ENCODE results near the gene RDX. TPM values are rescaled to one million over a fixed set of nuclear protein-coding genes. Genes with fewer than 3 reads are reported as not detected.

Gene RDX
- total RNA-seq, 4 donors from 2014 or later: 8.3 to 113 (median 13.7) TPM

- Histone ChIP-seq H3K4me1 (no peaks in the 10 kb centered on the region), H3K36me3 (no peaks in the 10 kb centered on the region), H3K27me3 (no peaks in the 10 kb centered on the region), H3K27ac (no peak overlapping the region), H3K4me3 (no peak overlapping the region), H3K9me3 (no peaks in the 10 kb centered on the region)
- TF ChIP-seq POLR2A (IDR thresholded peaks at IDR 0.05) (no peak), CTCF (IDR thresholded peaks at IDR 0.05) (peak in 2 of 6 experiments; percentile 6 to 8)
- DNase-seq: no peak
Observed at GRCh38 chr11:110249066-110249465, 47.3 kb downstream of the RDX start.

DNA sequence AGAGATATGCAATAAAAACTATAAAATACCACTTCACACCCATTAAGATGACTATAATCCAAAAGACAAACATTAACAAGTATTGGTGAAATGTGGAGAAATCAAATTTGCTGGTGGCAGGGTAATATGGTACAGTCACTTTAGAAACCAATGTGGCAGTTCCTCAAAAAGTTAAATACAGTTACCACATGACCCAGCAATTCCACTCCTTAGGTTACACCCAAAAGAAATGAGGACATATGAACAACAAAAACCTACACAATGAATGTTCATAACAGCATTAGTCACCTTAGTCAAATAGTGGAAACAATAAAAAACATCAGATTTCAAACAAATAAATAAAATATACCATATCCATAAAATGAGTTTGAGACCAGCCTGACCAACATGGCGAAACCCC, 52.6 kb downstream of the RDX start:
- Histone ChIP-seq H3K4me1 (no peaks in the 10 kb centered on the region), H3K27ac (no peak overlapping the region), H3K4me3 (no peak overlapping the region), H3K9me3 (no peaks in the 10 kb centered on the region), H3K27me3 (no peaks in the 10 kb centered on the region), H3K36me3 (no peaks in the 10 kb centered on the region)
- DNase-seq: no peak
- TF ChIP-seq CTCF (IDR thresholded peaks at IDR 0.05): no peak
- no peak for TF ChIP-seq POLR2A (IDR thresholded peaks at IDR 0.05)

DNA sequence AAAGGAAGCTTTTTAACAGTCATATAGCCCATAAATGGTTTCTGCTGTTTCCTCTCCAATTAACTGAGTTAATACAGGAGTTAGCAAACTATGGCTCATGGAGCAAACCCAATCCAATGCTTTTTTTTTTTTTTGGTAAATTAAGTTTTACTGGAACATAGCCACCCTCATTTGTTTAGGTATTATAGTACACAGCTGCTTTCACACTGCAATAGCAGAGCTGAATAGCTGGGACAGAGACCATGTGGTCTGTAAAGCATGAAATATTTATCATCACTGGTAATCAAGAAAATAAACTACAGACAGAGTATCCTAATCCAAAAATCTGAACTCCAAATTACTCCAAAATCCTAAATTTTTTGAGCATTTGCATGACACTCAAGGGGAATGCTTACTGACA, 53.7 kb downstream of the RDX start:
- DNase-seq: no peak
- no peaks in the 10 kb centered on the region for H3K36me3 ChIP-seq
- no peaks in the 10 kb centered on the region for H3K4me1 ChIP-seq
- no peak overlapping the region for H3K27ac ChIP-seq
- H3K27me3 ChIP-seq: no peaks in the 10 kb centered on the region
- H3K4me3 ChIP-seq: no peak overlapping the region
- H3K9me3 ChIP-seq: no peaks in the 10 kb centered on the region
- TF ChIP-seq CTCF (IDR thresholded peaks at IDR 0.05) (no peak), POLR2A (IDR thresholded peaks at IDR 0.05) (no peak)

GRCh38 chr11:110242188-110242587, 54.2 kb downstream of the RDX start:
- no peaks in the 10 kb centered on the region for H3K9me3 ChIP-seq
- no peaks in the 10 kb centered on the region for H3K36me3 ChIP-seq
- H3K27ac ChIP-seq: no peak overlapping the region
- no peak for DNase-seq
- H3K4me1 ChIP-seq: no peaks in the 10 kb centered on the region
- no peak overlapping the region for H3K4me3 ChIP-seq
- TF ChIP-seq CTCF (IDR thresholded peaks at IDR 0.05): no peak
- TF ChIP-seq POLR2A (IDR thresholded peaks at IDR 0.05): no peak
- H3K27me3 ChIP-seq: no peaks in the 10 kb centered on the region

GRCh38 chr11:110235966-110236365, 60.4 kb downstream of the RDX start:
- H3K27me3 ChIP-seq: no peaks in the 10 kb centered on the region
- H3K9me3 ChIP-seq: no peaks in the 10 kb centered on the region
- no peak overlapping the region for H3K27ac ChIP-seq
- H3K4me3 ChIP-seq: no peak overlapping the region
- H3K36me3 ChIP-seq: peaks cover 0 to 21% (median 0%) of the 10 kb centered on the region in 3 donors
- H3K4me1 ChIP-seq: no peaks in the 10 kb centered on the region
- TF ChIP-seq POLR2A (IDR thresholded peaks at IDR 0.05) (no peak), CTCF (IDR thresholded peaks at IDR 0.05) (no peak)
- DNase-seq: no peak

DNA sequence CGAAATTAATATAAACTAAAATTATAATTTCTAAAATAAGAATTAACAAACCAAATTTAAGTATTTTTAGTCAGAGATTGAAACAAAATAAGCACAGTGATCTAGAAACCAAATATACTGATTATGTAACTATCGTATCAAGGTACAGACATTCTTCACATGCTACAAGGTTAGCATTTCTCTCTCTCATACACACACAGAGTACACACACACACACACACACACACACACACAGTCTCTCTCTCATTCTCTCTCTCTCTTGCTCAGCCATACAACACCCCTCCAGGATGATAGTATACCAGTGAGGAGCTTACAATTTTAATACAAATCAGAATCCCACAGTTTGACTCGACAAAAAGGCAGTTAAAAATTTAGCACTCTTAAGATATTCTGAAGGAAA, 66.0 kb downstream of the RDX start:
- H3K27me3 ChIP-seq: no peaks in the 10 kb centered on the region
- H3K9me3 ChIP-seq: no peaks in the 10 kb centered on the region
- peaks cover 0 to 18% (median 0%) of the 10 kb centered on the region in 3 donors for H3K36me3 ChIP-seq
- DNase-seq: no peak
- no peaks in the 10 kb centered on the region for H3K4me1 ChIP-seq
- no peak overlapping the region for H3K4me3 ChIP-seq
- no peak overlapping the region for H3K27ac ChIP-seq
- no peak for TF ChIP-seq POLR2A (IDR thresholded peaks at IDR 0.05)
- TF ChIP-seq CTCF (IDR thresholded peaks at IDR 0.05): no peak
